ENCODE data around the gene C1orf159.

The C1orf159 gene

GRCh38 chr1:1164361-1164700, 48.4 kb upstream of the C1orf159 start:
- no peaks in the 10 kb centered on the region for H3F3A ChIP-seq (ENCODE audit: insufficient read depth, low read length)
- no peaks in the 10 kb centered on the region for H3K4me1 ChIP-seq (ENCODE audit: low read length)
- no peak for TF ChIP-seq CTCF (IDR thresholded peaks at IDR 0.05; ENCODE audit: low read length)
- TF ChIP-seq EZH2 (optimal IDR thresholded peaks at IDR 0.05; ENCODE audit: low read depth, low read length) = no peak
- TF ChIP-seq EZH2phosphoT487 (IDR thresholded peaks at IDR 0.05; ENCODE audit: low read length) = no peak
- H3K4me2 ChIP-seq (ENCODE audit: low read depth, low read length) = no peak overlapping the region
- H2AFZ ChIP-seq (ENCODE audit: low read length) = no peak overlapping the region
- H3K27ac ChIP-seq (ENCODE audit: low read length) = no peak overlapping the region
- no peaks in the 10 kb centered on the region for H3K79me2 ChIP-seq (ENCODE audit: low read length)
- DNase-seq = no peak
- H3K9me2 ChIP-seq (replicated peaks; ENCODE audit: insufficient read depth, low read length) = no peaks in the 10 kb centered on the region
- H3K27me3 ChIP-seq (replicated peaks; ENCODE audit: insufficient read depth, low read length) = peaks cover 98% of the 10 kb centered on the region
- H4K20me1 ChIP-seq (ENCODE audit: insufficient read depth, low read length) = no peaks in the 10 kb centered on the region
- no peaks in the 10 kb centered on the region for H3K36me3 ChIP-seq (replicated peaks; ENCODE audit: insufficient read depth, low read length)
- no peak overlapping the region for H3K4me3 ChIP-seq (ENCODE audit: low read length)
- no peaks in the 10 kb centered on the region for H3K9me3 ChIP-seq (replicated peaks; ENCODE audit: insufficient read depth, low read length)
- H3K9ac ChIP-seq (ENCODE audit: low read length) = no peak overlapping the region

GRCh38 chr1:1163538-1164070, 47.7 kb upstream of the C1orf159 start:
- TF ChIP-seq CTCF (IDR thresholded peaks at IDR 0.05; ENCODE audit: low read length) (no peak), EZH2phosphoT487 (IDR thresholded peaks at IDR 0.05; ENCODE audit: low read length) (no peak), EZH2 (optimal IDR thresholded peaks at IDR 0.05; ENCODE audit: low read depth, low read length) (no peak)
- DNase-seq = no peak
- no peaks in the 10 kb centered on the region for H3K4me1 ChIP-seq (ENCODE audit: low read length)

GRCh38 chr1:1162597-1163537, 47.0 kb upstream of the C1orf159 start:
- no peaks in the 10 kb centered on the region for H3K9me2 ChIP-seq (replicated peaks; ENCODE audit: insufficient read depth, low read length)
- no peak overlapping the region for H3K9ac ChIP-seq (ENCODE audit: low read length)
- no peaks in the 10 kb centered on the region for H3F3A ChIP-seq (ENCODE audit: insufficient read depth, low read length)
- no peaks in the 10 kb centered on the region for H3K36me3 ChIP-seq (replicated peaks; ENCODE audit: insufficient read depth, low read length)
- peaks cover 97% of the 10 kb centered on the region for H3K27me3 ChIP-seq (replicated peaks; ENCODE audit: insufficient read depth, low read length)
- H3K79me2 ChIP-seq (ENCODE audit: low read length) = no peaks in the 10 kb centered on the region
- no peak for TF ChIP-seq EZH2 (optimal IDR thresholded peaks at IDR 0.05; ENCODE audit: low read depth, low read length)
- TF ChIP-seq EZH2phosphoT487 (IDR thresholded peaks at IDR 0.05; ENCODE audit: low read length) = no peak
- no peak for TF ChIP-seq CTCF (IDR thresholded peaks at IDR 0.05; ENCODE audit: low read length)
- no peaks in the 10 kb centered on the region for H3K9me3 ChIP-seq (replicated peaks; ENCODE audit: insufficient read depth, low read length)
- H2AFZ ChIP-seq (ENCODE audit: low read length) = no peak overlapping the region
- no peak overlapping the region for H3K27ac ChIP-seq (ENCODE audit: low read length)
- no peaks in the 10 kb centered on the region for H4K20me1 ChIP-seq (ENCODE audit: insufficient read depth, low read length)
- no peak for DNase-seq
- H3K4me2 ChIP-seq (ENCODE audit: low read depth, low read length) = no peak overlapping the region
- no peaks in the 10 kb centered on the region for H3K4me1 ChIP-seq (ENCODE audit: low read length)
- no peak overlapping the region for H3K4me3 ChIP-seq (ENCODE audit: low read length)

More at GRCh38 chr1:1163538-1164070, 47.7 kb upstream of the C1orf159 start:
- Histone ChIP-seq H3K36me3 (replicated peaks; ENCODE audit: insufficient read depth, low read length) (no peaks in the 10 kb centered on the region), H3K27me3 (replicated peaks; ENCODE audit: insufficient read depth, low read length) (peaks cover 98% of the 10 kb centered on the region), H3F3A (ENCODE audit: insufficient read depth, low read length) (no peaks in the 10 kb centered on the region), H3K4me2 (ENCODE audit: low read depth, low read length) (no peak overlapping the region), H3K9me3 (replicated peaks; ENCODE audit: insufficient read depth, low read length) (no peaks in the 10 kb centered on the region), H3K9ac (ENCODE audit: low read length) (no peak overlapping the region), H2AFZ (ENCODE audit: low read length) (no peak overlapping the region), H3K27ac (ENCODE audit: low read length) (no peak overlapping the region), H3K79me2 (ENCODE audit: low read length) (no peaks in the 10 kb centered on the region), H3K4me3 (ENCODE audit: low read length) (no peak overlapping the region), H3K9me2 (replicated peaks; ENCODE audit: insufficient read depth, low read length) (no peaks in the 10 kb centered on the region), H4K20me1 (ENCODE audit: insufficient read depth, low read length) (no peaks in the 10 kb centered on the region)
